Sigmoid colon (tissue), 4 donors: ENCODE results near the gene TSHB.

Experiments
- EP300 ChIP-seq, 4 donors: sonication (generic); formaldehyde crosslinking; IDR thresholded peaks; one replicate each; pipeline ENCODE4 v1.6.1; 2017; ENCODE audit warnings: antibody characterized with exemption in 4 of 4
- POLR2A ChIP-seq, 2 donors: fragments of 450-650 bp; IDR thresholded peaks; one replicate each; pipeline ENCODE4 v1.6.1; 2016; ENCODE audit warnings: antibody characterized with exemption in 2 of 2, mild to moderate bottlenecking in 2 of 2, moderate library complexity in 2 of 2
- TF ChIP-seq, protein P1 (sequence below), 4 experiments: fragments of 450-650 bp in 3 of 4; fragments of 200-600 bp in 1 of 4; IDR thresholded peaks; one replicate each; pipeline ENCODE4 v1.5.1; 2016 to 2019; ENCODE audit warnings: antibody characterized with exemption in 4 of 4, mild to moderate bottlenecking in 3 of 4, moderate library complexity in 2 of 4

GRCh38 chr1:115012006-115012405 lies 17.6 kb upstream of the TSHB start:
- TF ChIP-seq, protein P1, sequence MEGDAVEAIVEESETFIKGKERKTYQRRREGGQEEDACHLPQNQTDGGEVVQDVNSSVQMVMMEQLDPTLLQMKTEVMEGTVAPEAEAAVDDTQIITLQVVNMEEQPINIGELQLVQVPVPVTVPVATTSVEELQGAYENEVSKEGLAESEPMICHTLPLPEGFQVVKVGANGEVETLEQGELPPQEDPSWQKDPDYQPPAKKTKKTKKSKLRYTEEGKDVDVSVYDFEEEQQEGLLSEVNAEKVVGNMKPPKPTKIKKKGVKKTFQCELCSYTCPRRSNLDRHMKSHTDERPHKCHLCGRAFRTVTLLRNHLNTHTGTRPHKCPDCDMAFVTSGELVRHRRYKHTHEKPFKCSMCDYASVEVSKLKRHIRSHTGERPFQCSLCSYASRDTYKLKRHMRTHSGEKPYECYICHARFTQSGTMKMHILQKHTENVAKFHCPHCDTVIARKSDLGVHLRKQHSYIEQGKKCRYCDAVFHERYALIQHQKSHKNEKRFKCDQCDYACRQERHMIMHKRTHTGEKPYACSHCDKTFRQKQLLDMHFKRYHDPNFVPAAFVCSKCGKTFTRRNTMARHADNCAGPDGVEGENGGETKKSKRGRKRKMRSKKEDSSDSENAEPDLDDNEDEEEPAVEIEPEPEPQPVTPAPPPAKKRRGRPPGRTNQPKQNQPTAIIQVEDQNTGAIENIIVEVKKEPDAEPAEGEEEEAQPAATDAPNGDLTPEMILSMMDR (IDR thresholded peaks at IDR 0.05) = no peak
- TF ChIP-seq POLR2A (IDR thresholded peaks at IDR 0.05) (no peak), EP300 (IDR thresholded peaks at IDR 0.05) (no peak)
